ENCODE data around the gene ANKRD30A.

DNA sequence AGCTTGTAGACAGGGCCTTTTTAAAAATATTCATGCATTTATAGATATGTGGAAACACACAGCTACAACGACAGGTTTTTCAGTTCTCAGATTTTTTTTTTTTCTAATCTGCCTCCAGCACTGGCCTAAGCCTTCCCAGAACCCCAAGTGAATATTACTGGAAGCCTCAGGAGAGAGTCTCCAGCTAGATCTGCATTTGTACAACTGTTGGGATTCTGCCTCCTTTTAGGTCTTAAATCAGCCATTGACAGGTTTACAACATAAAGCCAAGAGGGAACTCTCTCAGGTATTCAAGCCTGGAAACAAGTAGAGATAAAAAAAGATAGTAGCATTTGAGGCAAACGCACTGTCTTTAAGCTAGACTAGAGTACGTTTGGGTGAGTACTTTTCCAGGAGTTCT lies 275.8 kb downstream of the ANKRD30A start:
- TF ChIP-seq, protein P1, sequence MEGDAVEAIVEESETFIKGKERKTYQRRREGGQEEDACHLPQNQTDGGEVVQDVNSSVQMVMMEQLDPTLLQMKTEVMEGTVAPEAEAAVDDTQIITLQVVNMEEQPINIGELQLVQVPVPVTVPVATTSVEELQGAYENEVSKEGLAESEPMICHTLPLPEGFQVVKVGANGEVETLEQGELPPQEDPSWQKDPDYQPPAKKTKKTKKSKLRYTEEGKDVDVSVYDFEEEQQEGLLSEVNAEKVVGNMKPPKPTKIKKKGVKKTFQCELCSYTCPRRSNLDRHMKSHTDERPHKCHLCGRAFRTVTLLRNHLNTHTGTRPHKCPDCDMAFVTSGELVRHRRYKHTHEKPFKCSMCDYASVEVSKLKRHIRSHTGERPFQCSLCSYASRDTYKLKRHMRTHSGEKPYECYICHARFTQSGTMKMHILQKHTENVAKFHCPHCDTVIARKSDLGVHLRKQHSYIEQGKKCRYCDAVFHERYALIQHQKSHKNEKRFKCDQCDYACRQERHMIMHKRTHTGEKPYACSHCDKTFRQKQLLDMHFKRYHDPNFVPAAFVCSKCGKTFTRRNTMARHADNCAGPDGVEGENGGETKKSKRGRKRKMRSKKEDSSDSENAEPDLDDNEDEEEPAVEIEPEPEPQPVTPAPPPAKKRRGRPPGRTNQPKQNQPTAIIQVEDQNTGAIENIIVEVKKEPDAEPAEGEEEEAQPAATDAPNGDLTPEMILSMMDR (conservative IDR thresholded peaks at IDR 0.05; ENCODE audit: low read depth, low read length), result no peak
- no peak for TF ChIP-seq EZH2 (IDR thresholded peaks at IDR 0.05; ENCODE audit: borderline replicate concordance, low read depth, low read length, poor library complexity, severe bottlenecking)

All from A673 (cell line).